GM18520 (cell line): ENCODE data around the gene VSIG4.
"Not testable (repeated sequence)": the region's sequence is repeated elsewhere in the genome, so short reads cannot be mapped to it uniquely, and the experiment has no call there.

Source experiments
- ATAC-seq: cut with Tn5 transposase; IDR thresholded peaks from one replicate; pipeline ENCODE4 v1.9.1; 2021; ENCODE audit not compliant: unreplicated experiment

The VSIG4 gene

GRCh38 chrX:65985922-65986588 lies 53.8 kb downstream of the VSIG4 start:
- peak; percentile 83 for ATAC-seq

GRCh38 chrX:65985211-65985610 lies 54.7 kb downstream of the VSIG4 start:
- ATAC-seq: no peak

- not testable (repeated sequence) for ATAC-seq
Measured at GRCh38 chrX:65977161-65977560, 62.7 kb downstream of the VSIG4 start.

- no peak for ATAC-seq
Measured at GRCh38 chrX:65976161-65976560, 63.7 kb downstream of the VSIG4 start.

GRCh38 chrX:65975161-65975751 lies 64.6 kb downstream of the VSIG4 start:
- ATAC-seq: not testable (repeated sequence)
